ENCODE measurements around the gene CCSAP.

- TF ChIP-seq, protein P1, sequence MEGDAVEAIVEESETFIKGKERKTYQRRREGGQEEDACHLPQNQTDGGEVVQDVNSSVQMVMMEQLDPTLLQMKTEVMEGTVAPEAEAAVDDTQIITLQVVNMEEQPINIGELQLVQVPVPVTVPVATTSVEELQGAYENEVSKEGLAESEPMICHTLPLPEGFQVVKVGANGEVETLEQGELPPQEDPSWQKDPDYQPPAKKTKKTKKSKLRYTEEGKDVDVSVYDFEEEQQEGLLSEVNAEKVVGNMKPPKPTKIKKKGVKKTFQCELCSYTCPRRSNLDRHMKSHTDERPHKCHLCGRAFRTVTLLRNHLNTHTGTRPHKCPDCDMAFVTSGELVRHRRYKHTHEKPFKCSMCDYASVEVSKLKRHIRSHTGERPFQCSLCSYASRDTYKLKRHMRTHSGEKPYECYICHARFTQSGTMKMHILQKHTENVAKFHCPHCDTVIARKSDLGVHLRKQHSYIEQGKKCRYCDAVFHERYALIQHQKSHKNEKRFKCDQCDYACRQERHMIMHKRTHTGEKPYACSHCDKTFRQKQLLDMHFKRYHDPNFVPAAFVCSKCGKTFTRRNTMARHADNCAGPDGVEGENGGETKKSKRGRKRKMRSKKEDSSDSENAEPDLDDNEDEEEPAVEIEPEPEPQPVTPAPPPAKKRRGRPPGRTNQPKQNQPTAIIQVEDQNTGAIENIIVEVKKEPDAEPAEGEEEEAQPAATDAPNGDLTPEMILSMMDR (IDR thresholded peaks at IDR 0.05; ENCODE audit: low read depth, low read length): no peak
- TF ChIP-seq EZH2phosphoT487 (IDR thresholded peaks at IDR 0.05; ENCODE audit: low read depth): no peak
Observed at GRCh38 chr1:229280037-229280828, 62.6 kb downstream of the CCSAP start.

All from OCI-LY3 (cell line).